Prostate gland (tissue), 2 donors: ENCODE data around the gene ALKBH7. TPM values are rescaled to one million over a fixed set of nuclear protein-coding genes. Genes with fewer than 3 reads are reported as not detected.

Experiments used
- DNase-seq: peaks from one replicate; pipeline ENCODE4 v3.0.0-alpha.2; 2019; ENCODE audit warnings: low spot score
- H3K27ac ChIP-seq, 2 donors: fragments of 200-600 bp; sonication (generic); 2 replicates each; pipeline ENCODE4 v1.5.1; 2017 to 2019
- H3K27me3 ChIP-seq: fragments of 200-600 bp; sonication (generic); replicated peaks from 2 replicates; pipeline ENCODE4 v1.5.1; 2019; ENCODE audit not compliant: insufficient read depth
- H3K36me3 ChIP-seq, 2 donors: fragments of 200-600 bp; sonication (generic); 1 replicate in 1 of 2; 2 replicates in 1 of 2; pipeline versions ENCODE4 v1.5.1 to v1.8.1; 2017 to 2019
- H3K4me1 ChIP-seq: fragments of 200-600 bp; sonication (generic); replicated peaks from 2 replicates; pipeline ENCODE4 v1.5.1; 2019
- H3K4me3 ChIP-seq, 2 donors: fragments of 200-600 bp; sonication (generic); 2 replicates each; pipeline ENCODE4 v1.5.1; 2017 to 2019
- H3K9me3 ChIP-seq: fragments of 200-600 bp; sonication (generic); 2 replicates; pipeline ENCODE4 v1.5.1; 2017
- POLR2A ChIP-seq: fragments of 450-650 bp; IDR thresholded peaks from one replicate; pipeline ENCODE4 v1.6.1; 2016; ENCODE audit warnings: antibody characterized with exemption, mild to moderate bottlenecking
- POLR2AphosphoS5 ChIP-seq: sonication (generic); formaldehyde crosslinking; IDR thresholded peaks from one replicate; pipeline ENCODE4 v1.6.1; 2017; ENCODE audit warnings: antibody characterized with exemption
- WGBS: methylation state at CpG from one replicate; pipeline ENCODE4 v1.1.5; 2018; 5-methylcytosine and 5-hydroxymethylcytosine counted together
- intact Hi-C: fragments of 100-400 bp; cut with DNase I; formaldehyde crosslinking; loops from one replicate; pipeline ENCODE4 v1.14.2; 2022
- total RNA-seq, 2 donors: library from RNA; depleted of rRNA; stranded (reverse); fragments of >200 nt; gene quantifications; one replicate each; pipeline ENCODE4 v1.1.0, GENCODE V29; 2016
- TF ChIP-seq, protein P1 (sequence below), 4 experiments: fragments of 200-600 bp in 2 of 4; fragments of 450-650 bp in 2 of 4; sonication (generic) in 2 of 4; IDR thresholded peaks; 1 replicate in 3 of 4; 2 replicates in 1 of 4; pipeline ENCODE4 v1.5.1; 2016 to 2019; ENCODE audit warnings: antibody characterized with exemption in 4 of 4, mild to moderate bottlenecking in 2 of 4, moderate library complexity in 2 of 4

The ALKBH7 gene
- total RNA-seq, 2 donors from 2014 or later, result 101 to 111 TPM

DNA sequence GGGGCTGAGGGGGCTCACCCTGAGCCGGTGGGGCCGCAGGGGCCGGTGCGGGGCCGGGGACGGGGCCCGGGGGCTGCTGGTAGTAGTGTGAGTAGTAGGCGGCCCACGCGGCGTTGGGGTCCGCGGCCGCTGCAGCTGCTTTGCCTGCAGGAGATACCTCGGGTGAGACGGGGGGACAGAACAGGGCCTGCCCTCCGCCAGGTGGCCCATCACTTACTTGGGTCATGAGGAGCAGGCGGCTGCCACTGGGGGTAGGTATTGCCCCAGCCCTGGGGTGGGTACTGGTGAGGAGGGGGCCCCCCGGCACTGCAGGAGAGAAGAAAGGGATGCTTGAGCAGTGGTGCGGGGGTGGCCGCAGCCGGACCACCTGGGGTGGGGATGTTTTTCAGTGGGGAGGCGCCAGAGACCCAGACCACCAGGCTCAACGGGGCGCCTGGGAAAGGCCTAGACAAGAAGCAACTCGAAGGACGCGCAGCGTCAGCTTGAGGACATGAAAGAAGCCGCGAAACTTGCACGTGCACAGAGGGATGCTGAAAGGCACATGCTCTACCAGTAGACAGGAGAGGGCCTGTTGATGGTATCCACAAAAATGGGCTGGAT, 43.1 kb downstream of the ALKBH7 start:
- H3K4me1 ChIP-seq, result no peaks in the 10 kb centered on the region
- H3K27ac ChIP-seq, result no peak overlapping the region
- no peaks in the 10 kb centered on the region for H3K9me3 ChIP-seq
- H3K36me3 ChIP-seq, result peaks cover 16 to 56% of the 10 kb centered on the region in 2 donors
- DNase-seq, result no peak
- H3K27me3 ChIP-seq, result no peaks in the 10 kb centered on the region
- 89% methylated on average over 32 of the region's 32 CpGs for WGBS
- intact Hi-C loops, result loop anchor here (5.0 kb wide), 1 partner anchor 193 kb away; no protein-coding TSS in a partner anchor
- H3K4me3 ChIP-seq, result no peak overlapping the region
- TF ChIP-seq POLR2AphosphoS5, result no peak
- TF ChIP-seq, protein P1, sequence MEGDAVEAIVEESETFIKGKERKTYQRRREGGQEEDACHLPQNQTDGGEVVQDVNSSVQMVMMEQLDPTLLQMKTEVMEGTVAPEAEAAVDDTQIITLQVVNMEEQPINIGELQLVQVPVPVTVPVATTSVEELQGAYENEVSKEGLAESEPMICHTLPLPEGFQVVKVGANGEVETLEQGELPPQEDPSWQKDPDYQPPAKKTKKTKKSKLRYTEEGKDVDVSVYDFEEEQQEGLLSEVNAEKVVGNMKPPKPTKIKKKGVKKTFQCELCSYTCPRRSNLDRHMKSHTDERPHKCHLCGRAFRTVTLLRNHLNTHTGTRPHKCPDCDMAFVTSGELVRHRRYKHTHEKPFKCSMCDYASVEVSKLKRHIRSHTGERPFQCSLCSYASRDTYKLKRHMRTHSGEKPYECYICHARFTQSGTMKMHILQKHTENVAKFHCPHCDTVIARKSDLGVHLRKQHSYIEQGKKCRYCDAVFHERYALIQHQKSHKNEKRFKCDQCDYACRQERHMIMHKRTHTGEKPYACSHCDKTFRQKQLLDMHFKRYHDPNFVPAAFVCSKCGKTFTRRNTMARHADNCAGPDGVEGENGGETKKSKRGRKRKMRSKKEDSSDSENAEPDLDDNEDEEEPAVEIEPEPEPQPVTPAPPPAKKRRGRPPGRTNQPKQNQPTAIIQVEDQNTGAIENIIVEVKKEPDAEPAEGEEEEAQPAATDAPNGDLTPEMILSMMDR (IDR thresholded peaks at IDR 0.05), result no peak
- no peak for TF ChIP-seq POLR2A

DNA sequence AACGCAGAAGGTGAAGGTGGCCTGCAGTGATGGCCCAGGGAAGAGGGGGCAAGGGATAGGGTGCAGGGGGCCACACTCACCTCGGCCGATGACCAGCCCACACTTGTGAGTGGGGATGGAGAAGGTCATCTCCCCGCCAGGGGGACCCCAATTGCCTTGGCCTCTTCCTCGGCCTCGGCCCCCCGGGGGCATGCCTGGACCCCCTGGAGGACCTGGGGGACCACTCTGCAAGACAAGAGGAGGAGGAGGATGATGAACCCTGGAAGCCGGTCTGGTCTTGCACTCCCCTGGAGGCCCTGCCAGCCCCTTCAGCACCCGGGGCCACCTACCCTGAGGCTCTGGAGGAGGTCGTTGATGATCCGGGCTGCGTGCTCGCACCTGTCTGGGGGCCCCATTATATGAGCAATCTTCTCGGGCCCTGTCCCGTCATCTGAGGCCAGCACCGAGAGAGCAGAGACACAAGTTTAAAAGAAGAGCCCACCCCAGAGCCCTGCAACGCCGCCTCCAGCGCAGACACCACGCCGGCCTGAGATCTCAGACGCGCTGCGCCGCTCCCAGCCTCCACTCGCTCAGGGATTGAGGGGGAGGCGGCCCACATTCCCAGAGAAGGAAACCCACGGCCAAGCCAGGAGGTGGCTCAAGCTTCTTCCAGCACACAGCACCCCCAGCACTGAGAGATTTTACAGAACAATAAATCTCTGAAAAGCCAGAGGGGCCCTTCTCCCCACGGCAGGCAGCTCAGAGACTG, 44.2 kb downstream of the ALKBH7 start:
- H3K27ac ChIP-seq, result no peak overlapping the region
- DNase-seq, result no peak
- TF ChIP-seq, protein P1 (IDR thresholded peaks at IDR 0.05), result no peak
- TF ChIP-seq POLR2AphosphoS5 (no peak), POLR2A (no peak)
- H3K36me3 ChIP-seq, result peaks cover 16 to 56% of the 10 kb centered on the region in 2 donors
- no peaks in the 10 kb centered on the region for H3K9me3 ChIP-seq
- H3K27me3 ChIP-seq, result no peaks in the 10 kb centered on the region
- 85% methylated on average over 29 of the region's 29 CpGs for WGBS
- no peaks in the 10 kb centered on the region for H3K4me1 ChIP-seq
- intact Hi-C loops, result loop anchor here (5.0 kb wide), 1 partner anchor 195 kb away; no protein-coding TSS in a partner anchor
- no peak overlapping the region for H3K4me3 ChIP-seq

DNA sequence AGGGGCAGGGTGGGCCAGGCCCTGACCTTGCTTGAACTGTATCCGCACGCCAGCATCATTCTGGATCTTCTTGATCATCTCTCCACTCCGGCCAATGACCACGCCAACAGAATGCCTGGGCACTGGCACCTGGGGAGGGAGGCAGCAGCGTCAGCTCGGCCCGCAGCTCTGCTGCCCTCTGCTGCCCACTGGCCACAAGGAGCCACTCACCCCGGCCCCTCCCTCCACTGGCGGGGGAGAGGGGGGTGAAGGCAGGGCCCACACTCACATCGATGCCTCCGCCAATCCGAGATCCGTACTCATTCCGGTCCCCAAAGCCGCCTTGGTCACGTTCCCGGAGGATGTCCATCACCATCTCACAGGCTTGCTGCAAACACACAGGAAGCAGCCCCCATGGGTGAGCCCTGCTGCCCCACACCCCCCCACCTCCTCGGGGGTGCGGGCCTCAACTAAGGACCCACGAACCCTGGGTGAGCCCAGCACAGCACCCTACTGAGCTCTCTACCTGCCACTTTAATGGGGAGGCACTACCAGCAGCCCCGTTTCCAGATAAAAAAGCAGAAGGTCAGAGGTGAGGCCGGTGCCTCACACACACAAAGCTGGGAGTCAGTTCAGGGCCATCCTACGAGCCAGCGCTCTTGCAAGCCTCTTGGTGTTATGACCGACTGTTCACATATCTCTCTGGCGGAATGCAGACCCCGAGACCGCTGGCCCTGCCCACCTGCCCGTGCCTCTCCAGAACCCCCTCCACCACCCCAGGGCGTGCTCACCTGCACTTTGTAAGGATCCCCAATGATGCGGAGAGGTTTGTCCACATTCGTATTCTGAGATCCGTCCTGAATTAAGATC, 45.3 kb downstream of the ALKBH7 start:
- intact Hi-C loops, result loop anchor here (5.0 kb wide), 1 partner anchor 196 kb away; no protein-coding TSS in a partner anchor
- WGBS, result 73% methylated on average over 32 of the region's 33 CpGs
- H3K27ac ChIP-seq, result no peak overlapping the region
- peaks cover under 1% of the 10 kb centered on the region for H3K4me1 ChIP-seq
- no peak for DNase-seq
- H3K9me3 ChIP-seq, result no peaks in the 10 kb centered on the region
- peaks cover 16 to 56% of the 10 kb centered on the region in 2 donors for H3K36me3 ChIP-seq
- no peak overlapping the region for H3K4me3 ChIP-seq
- no peaks in the 10 kb centered on the region for H3K27me3 ChIP-seq
- TF ChIP-seq, protein P1 (IDR thresholded peaks at IDR 0.05), result peak in 3 of 4 experiments; percentile 27 to 45 (median 43)
- TF ChIP-seq POLR2AphosphoS5, result no peak

DNA sequence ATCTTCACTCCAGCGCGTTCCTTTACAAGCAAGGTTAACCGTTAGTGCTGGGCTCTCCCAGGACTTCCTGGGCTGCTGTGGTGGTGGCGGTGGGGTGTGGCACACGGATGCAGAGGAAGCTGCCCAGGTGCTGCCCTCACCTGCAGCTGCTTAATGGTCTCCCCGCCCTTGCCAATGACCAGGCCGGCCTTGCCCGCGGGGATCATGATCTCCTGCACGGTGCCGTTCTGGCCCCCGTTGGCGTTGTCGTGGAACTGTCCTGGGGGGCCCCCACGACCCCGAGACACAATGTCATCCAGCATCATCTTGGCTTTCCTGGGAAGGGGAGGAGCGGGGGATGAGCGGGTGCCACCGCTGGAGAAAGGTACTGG, 46.0 kb downstream of the ALKBH7 start:
- intact Hi-C loops, result loop anchor here (5.0 kb wide), 1 partner anchor 196 kb away; no protein-coding TSS in a partner anchor
- no peak for TF ChIP-seq POLR2A
- Histone ChIP-seq H3K4me3 (no peak overlapping the region), H3K9me3 (no peaks in the 10 kb centered on the region), H3K27ac (no peak overlapping the region), H3K4me1 (peaks cover 5% of the 10 kb centered on the region), H3K27me3 (no peaks in the 10 kb centered on the region), H3K36me3 (peaks cover 16 to 56% of the 10 kb centered on the region in 2 donors)
- 88% methylated on average over 19 of the region's 19 CpGs for WGBS
- DNase-seq, result no peak
